Ishikawa (cell line): Measurements from ENCODE around the gene DCTPP1.

Experiments
- CEBPB ChIP-seq: IDR thresholded peaks from 2 replicates; pipeline ENCODE4 v1.6.1; 2012
- CREB1 ChIP-seq: IDR thresholded peaks from 2 replicates; pipeline ENCODE4 v1.6.1; 2012; ENCODE audit warnings: low read depth
- EGR1 ChIP-seq: IDR thresholded peaks from 2 replicates; pipeline ENCODE4 v1.6.1; 2012
- EP300 ChIP-seq: IDR thresholded peaks from 2 replicates; pipeline ENCODE4 v1.6.1; 2012; ENCODE audit warnings: borderline replicate concordance
- FOXM1 ChIP-seq: IDR thresholded peaks from 2 replicates; pipeline ENCODE4 v1.6.1; 2012; ENCODE audit warnings: low read depth, borderline replicate concordance
- NFIC ChIP-seq: IDR thresholded peaks from 2 replicates; pipeline ENCODE4 v1.6.1; 2012
- RAD21 ChIP-seq: IDR thresholded peaks from 2 replicates; pipeline ENCODE4 v1.6.1; 2012; ENCODE audit warnings: low read depth
- TAF1 ChIP-seq: IDR thresholded peaks from 2 replicates; pipeline ENCODE4 v1.6.1; 2012; ENCODE audit warnings: low read depth, mild to moderate bottlenecking
- TCF12 ChIP-seq: IDR thresholded peaks from 2 replicates; pipeline ENCODE4 v1.6.1; 2012; ENCODE audit warnings: low read depth
- TEAD4 ChIP-seq: IDR thresholded peaks from 2 replicates; pipeline ENCODE4 v1.6.1; 2012
- YY1 ChIP-seq: IDR thresholded peaks from 2 replicates; pipeline ENCODE4 v1.6.1; 2012; ENCODE audit warnings: low read depth
- ZBTB7A ChIP-seq: IDR thresholded peaks from 2 replicates; pipeline ENCODE4 v1.6.1; 2012; ENCODE audit warnings: low read depth
- TF ChIP-seq, protein P1 (sequence below): IDR thresholded peaks from 2 replicates; pipeline ENCODE4 v1.6.1; 2012; ENCODE audit warnings: low read depth, mild to moderate bottlenecking
- TF ChIP-seq, protein P2 (sequence below): IDR thresholded peaks from 2 replicates; pipeline ENCODE4 v1.6.1; 2012
- TF ChIP-seq, protein P3 (sequence below): IDR thresholded peaks from 2 replicates; pipeline ENCODE4 v1.6.1; 2012

The DCTPP1 gene

GRCh38 chr16:30456302-30456701 is 26.5 kb upstream of the DCTPP1 start:
- TF ChIP-seq, protein P1, sequence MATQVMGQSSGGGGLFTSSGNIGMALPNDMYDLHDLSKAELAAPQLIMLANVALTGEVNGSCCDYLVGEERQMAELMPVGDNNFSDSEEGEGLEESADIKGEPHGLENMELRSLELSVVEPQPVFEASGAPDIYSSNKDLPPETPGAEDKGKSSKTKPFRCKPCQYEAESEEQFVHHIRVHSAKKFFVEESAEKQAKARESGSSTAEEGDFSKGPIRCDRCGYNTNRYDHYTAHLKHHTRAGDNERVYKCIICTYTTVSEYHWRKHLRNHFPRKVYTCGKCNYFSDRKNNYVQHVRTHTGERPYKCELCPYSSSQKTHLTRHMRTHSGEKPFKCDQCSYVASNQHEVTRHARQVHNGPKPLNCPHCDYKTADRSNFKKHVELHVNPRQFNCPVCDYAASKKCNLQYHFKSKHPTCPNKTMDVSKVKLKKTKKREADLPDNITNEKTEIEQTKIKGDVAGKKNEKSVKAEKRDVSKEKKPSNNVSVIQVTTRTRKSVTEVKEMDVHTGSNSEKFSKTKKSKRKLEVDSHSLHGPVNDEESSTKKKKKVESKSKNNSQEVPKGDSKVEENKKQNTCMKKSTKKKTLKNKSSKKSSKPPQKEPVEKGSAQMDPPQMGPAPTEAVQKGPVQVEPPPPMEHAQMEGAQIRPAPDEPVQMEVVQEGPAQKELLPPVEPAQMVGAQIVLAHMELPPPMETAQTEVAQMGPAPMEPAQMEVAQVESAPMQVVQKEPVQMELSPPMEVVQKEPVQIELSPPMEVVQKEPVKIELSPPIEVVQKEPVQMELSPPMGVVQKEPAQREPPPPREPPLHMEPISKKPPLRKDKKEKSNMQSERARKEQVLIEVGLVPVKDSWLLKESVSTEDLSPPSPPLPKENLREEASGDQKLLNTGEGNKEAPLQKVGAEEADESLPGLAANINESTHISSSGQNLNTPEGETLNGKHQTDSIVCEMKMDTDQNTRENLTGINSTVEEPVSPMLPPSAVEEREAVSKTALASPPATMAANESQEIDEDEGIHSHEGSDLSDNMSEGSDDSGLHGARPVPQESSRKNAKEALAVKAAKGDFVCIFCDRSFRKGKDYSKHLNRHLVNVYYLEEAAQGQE: no peak
- no peak for TF ChIP-seq NFIC
- TF ChIP-seq YY1: no peak
- TF ChIP-seq CREB1: no peak
- TF ChIP-seq ZBTB7A: no peak
- no peak for TF ChIP-seq EP300

- no peak for TF ChIP-seq TAF1
- TF ChIP-seq, protein P1: no peak
- no peak for TF ChIP-seq YY1
- TF ChIP-seq CREB1: no peak
Measured at GRCh38 chr16:30449116-30449435, 19.2 kb upstream of the DCTPP1 start.

GRCh38 chr16:30447512-30448226 is 17.8 kb upstream of the DCTPP1 start:
- no peak for TF ChIP-seq ZBTB7A
- no peak for TF ChIP-seq TAF1
- TF ChIP-seq RAD21: no peak
- TF ChIP-seq FOXM1: no peak
- TF ChIP-seq YY1: no peak
- TF ChIP-seq, protein P2, sequence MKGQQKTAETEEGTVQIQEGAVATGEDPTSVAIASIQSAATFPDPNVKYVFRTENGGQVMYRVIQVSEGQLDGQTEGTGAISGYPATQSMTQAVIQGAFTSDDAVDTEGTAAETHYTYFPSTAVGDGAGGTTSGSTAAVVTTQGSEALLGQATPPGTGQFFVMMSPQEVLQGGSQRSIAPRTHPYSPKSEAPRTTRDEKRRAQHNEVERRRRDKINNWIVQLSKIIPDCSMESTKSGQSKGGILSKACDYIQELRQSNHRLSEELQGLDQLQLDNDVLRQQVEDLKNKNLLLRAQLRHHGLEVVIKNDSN: no peak
- TF ChIP-seq, protein P1: no peak
- no peak for TF ChIP-seq EP300
- no peak for TF ChIP-seq TEAD4
- no peak for TF ChIP-seq CREB1
- no peak for TF ChIP-seq TCF12

DNA sequence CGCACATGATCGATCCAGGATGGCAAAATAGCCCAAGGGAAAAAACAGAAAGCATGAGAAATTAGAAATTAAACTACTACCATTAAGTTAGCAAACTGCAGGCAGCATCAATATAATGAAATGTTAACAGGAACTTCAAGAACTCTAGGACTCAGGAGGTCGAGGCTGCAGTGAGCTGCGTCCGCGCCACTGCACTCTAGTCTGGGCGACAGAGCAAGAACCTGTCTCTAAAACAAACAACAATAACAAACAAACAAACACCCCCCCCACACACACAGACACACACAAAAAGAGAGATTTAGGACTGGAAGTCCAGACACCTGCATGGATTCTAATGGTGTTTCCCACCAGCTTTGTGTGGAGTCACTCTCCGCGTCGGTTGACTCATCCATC is 16.4 kb upstream of the DCTPP1 start:
- TF ChIP-seq CEBPB (no peak), CREB1 (no peak), YY1 (no peak), NFIC (no peak), EGR1 (no peak), EP300 (no peak), FOXM1 (no peak), RAD21 (no peak), TCF12 (no peak), ZBTB7A (no peak), TEAD4 (no peak), TAF1 (no peak)
- TF ChIP-seq, protein P3, sequence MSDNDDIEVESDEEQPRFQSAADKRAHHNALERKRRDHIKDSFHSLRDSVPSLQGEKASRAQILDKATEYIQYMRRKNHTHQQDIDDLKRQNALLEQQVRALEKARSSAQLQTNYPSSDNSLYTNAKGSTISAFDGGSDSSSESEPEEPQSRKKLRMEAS: no peak
- TF ChIP-seq, protein P2: no peak
- TF ChIP-seq, protein P1: no peak
